SK-N-SH treated with all-trans-retinoic acid at 6 μM for 48 hours (cell line): Measurements from ENCODE around the gene ETV1.

Source experiments
- ATAC-seq: fragments of 200-7000 bp; cut with Tn5 transposase; 3 replicates; pipeline ENCODE4 v1.9.1; 2020; ENCODE audit warnings: mild to moderate bottlenecking, moderate library complexity
- ARNTL ChIP-seq: fragments of 450-650 bp; formaldehyde crosslinking; IDR thresholded peaks from 2 replicates; pipeline ENCODE4 v1.5.0; 2020; ENCODE audit warnings: low read depth, mild to moderate bottlenecking, moderate library complexity, borderline replicate concordance
- BACH2 ChIP-seq: fragments of 250-450 bp; sonication (Bioruptor Pico); IDR thresholded peaks from 2 replicates; pipeline ENCODE4 v1.9.0; 2021; ENCODE audit warnings: mild to moderate bottlenecking, borderline replicate concordance
- CSDC2 ChIP-seq: fragments of 250-450 bp; sonication (Bioruptor Pico); IDR thresholded peaks from 2 replicates; pipeline ENCODE4 v1.5.0; 2020; ENCODE audit warnings: mild to moderate bottlenecking, moderate library complexity
- ESRRG ChIP-seq: fragments of 250-450 bp; sonication (Bioruptor Pico); IDR thresholded peaks from 2 replicates; pipeline ENCODE4 v1.6.1; 2021; ENCODE audit warnings: mild to moderate bottlenecking
- GLIS3 ChIP-seq: fragments of 250-450 bp; sonication (Bioruptor Pico); IDR thresholded peaks from 2 replicates; pipeline ENCODE4 v1.5.0; 2020; ENCODE audit warnings: mild to moderate bottlenecking, moderate library complexity
- ISL1 ChIP-seq: fragments of 250-450 bp; sonication (Bioruptor Pico); IDR thresholded peaks from 2 replicates; pipeline ENCODE4 v2.1.2; 2022; ENCODE audit warnings: mild to moderate bottlenecking, moderate library complexity
- OSR1 ChIP-seq: fragments of 250-450 bp; sonication (Bioruptor Pico); IDR thresholded peaks from 2 replicates; pipeline ENCODE4 v1.8.0; 2022; ENCODE audit warnings: moderate library complexity, mild to moderate bottlenecking, inconsistent platforms
- PATZ1 ChIP-seq: fragments of 250-450 bp; sonication (Bioruptor Pico); IDR thresholded peaks from 2 replicates; pipeline ENCODE4 v1.8.0; 2020; ENCODE audit warnings: mild to moderate bottlenecking, moderate library complexity, borderline replicate concordance
- PPARA ChIP-seq: fragments of 250-450 bp; sonication (Bioruptor Pico); IDR thresholded peaks from 2 replicates; pipeline ENCODE4 v1.5.0; 2020; ENCODE audit warnings: mild to moderate bottlenecking, borderline replicate concordance
- RARB ChIP-seq: fragments of 250-450 bp; sonication (Bioruptor Pico); IDR thresholded peaks from 2 replicates; pipeline ENCODE4 v1.8.0; 2021; ENCODE audit warnings: mild to moderate bottlenecking, moderate library complexity
- SNAI2 ChIP-seq: fragments of 250-450 bp; sonication (Bioruptor Pico); IDR thresholded peaks from 2 replicates; pipeline ENCODE4 v1.5.0; 2020; ENCODE audit warnings: mild to moderate bottlenecking, moderate library complexity
- TCF4 ChIP-seq: fragments of 250-450 bp; sonication (Bioruptor Pico); IDR thresholded peaks from 2 replicates; pipeline ENCODE4 v1.8.0; 2021; ENCODE audit warnings: mild to moderate bottlenecking, moderate library complexity, borderline replicate concordance
- TOX ChIP-seq: fragments of 250-450 bp; sonication (Bioruptor Pico); IDR thresholded peaks from 2 replicates; pipeline ENCODE4 v1.8.0; 2021; ENCODE audit warnings: mild to moderate bottlenecking, moderate library complexity, borderline replicate concordance
- ZC3H10 ChIP-seq: fragments of 250-450 bp; sonication (Bioruptor Pico); IDR thresholded peaks from 2 replicates; pipeline ENCODE4 v1.5.1; 2021; ENCODE audit warnings: mild to moderate bottlenecking, moderate library complexity
- ZFP3 ChIP-seq: fragments of 250-450 bp; sonication (Bioruptor Pico); IDR thresholded peaks from 2 replicates; pipeline ENCODE4 v1.5.0; 2020; ENCODE audit warnings: mild to moderate bottlenecking, moderate library complexity
- ZFP30 ChIP-seq: fragments of 450-650 bp; formaldehyde crosslinking; IDR thresholded peaks from 2 replicates; pipeline ENCODE4 v1.5.0; 2022; ENCODE audit warnings: mild to moderate bottlenecking, moderate library complexity
- ZNF565 ChIP-seq: fragments of 450-650 bp; formaldehyde crosslinking; conservative IDR thresholded peaks from 2 replicates; pipeline ENCODE4 v1.5.0; 2020; ENCODE audit warnings: low read depth, mild to moderate bottlenecking, moderate library complexity
- ZNF70 ChIP-seq: fragments of 450-650 bp; formaldehyde crosslinking; IDR thresholded peaks from 2 replicates; pipeline ENCODE4 v1.5.0; 2020; ENCODE audit warnings: mild to moderate bottlenecking, moderate library complexity
- TF ChIP-seq, protein P1 (sequence below): fragments of 250-450 bp; sonication (Bioruptor Pico); IDR thresholded peaks from 2 replicates; pipeline ENCODE4 v1.5.0; 2020; ENCODE audit warnings: mild to moderate bottlenecking, moderate library complexity
- TF ChIP-seq, protein P2 (sequence below): fragments of 250-450 bp; sonication (Bioruptor Pico); IDR thresholded peaks from 2 replicates; pipeline ENCODE4 v1.5.1; 2021; ENCODE audit warnings: mild to moderate bottlenecking, moderate library complexity
- TF ChIP-seq, protein P3 (sequence below): fragments of 250-450 bp; sonication (Bioruptor Pico); IDR thresholded peaks from 2 replicates; pipeline ENCODE4 v1.8.0; 2021; ENCODE audit warnings: low read depth, mild to moderate bottlenecking, moderate library complexity, borderline replicate concordance

The ETV1 gene

GRCh38 chr7:13965077-13965476 lies 24.4 kb downstream of the ETV1 start:
- no peak for TF ChIP-seq ISL1 (CRISPR knock-in tag)

DNA sequence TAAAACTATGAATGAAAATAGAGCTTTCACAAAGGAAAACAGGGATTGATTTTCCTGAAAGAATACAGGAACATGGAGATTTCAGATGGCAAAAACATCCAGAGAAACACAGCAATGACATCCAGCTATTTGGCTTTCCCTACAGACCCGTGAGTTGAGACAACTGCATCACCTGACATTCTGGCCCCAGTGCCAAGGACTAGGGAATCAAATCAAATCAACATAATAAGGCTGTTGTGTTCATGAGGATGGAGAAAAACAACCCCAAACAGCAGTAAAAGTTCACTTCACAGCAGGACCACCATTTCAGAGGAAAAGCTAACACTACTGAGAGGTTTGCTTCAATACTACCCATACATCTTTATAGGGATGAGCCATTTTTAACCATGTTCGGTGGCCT lies 25.5 kb downstream of the ETV1 start:
- TF ChIP-seq ZC3H10 = no peak
- TF ChIP-seq SNAI2 (CRISPR knock-in tag) = no peak
- ATAC-seq = no peak

More at GRCh38 chr7:13965077-13965476, 24.4 kb downstream of the ETV1 start:
- ATAC-seq = no peak

GRCh38 chr7:13955494-13955893 lies 34.0 kb downstream of the ETV1 start:
- no peak for TF ChIP-seq ZNF70 (CRISPR knock-in tag)
- TF ChIP-seq CSDC2 = no peak
- TF ChIP-seq PATZ1 (CRISPR knock-in tag) = no peak
- TF ChIP-seq, protein P1, sequence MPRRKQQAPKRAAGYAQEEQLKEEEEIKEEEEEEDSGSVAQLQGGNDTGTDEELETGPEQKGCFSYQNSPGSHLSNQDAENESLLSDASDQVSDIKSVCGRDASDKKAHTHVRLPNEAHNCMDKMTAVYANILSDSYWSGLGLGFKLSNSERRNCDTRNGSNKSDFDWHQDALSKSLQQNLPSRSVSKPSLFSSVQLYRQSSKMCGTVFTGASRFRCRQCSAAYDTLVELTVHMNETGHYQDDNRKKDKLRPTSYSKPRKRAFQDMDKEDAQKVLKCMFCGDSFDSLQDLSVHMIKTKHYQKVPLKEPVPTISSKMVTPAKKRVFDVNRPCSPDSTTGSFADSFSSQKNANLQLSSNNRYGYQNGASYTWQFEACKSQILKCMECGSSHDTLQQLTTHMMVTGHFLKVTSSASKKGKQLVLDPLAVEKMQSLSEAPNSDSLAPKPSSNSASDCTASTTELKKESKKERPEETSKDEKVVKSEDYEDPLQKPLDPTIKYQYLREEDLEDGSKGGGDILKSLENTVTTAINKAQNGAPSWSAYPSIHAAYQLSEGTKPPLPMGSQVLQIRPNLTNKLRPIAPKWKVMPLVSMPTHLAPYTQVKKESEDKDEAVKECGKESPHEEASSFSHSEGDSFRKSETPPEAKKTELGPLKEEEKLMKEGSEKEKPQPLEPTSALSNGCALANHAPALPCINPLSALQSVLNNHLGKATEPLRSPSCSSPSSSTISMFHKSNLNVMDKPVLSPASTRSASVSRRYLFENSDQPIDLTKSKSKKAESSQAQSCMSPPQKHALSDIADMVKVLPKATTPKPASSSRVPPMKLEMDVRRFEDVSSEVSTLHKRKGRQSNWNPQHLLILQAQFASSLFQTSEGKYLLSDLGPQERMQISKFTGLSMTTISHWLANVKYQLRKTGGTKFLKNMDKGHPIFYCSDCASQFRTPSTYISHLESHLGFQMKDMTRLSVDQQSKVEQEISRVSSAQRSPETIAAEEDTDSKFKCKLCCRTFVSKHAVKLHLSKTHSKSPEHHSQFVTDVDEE = no peak
- no peak for TF ChIP-seq OSR1 (CRISPR knock-in tag)
- TF ChIP-seq PPARA (CRISPR knock-in tag) = no peak
- no peak for TF ChIP-seq ZNF565 (CRISPR knock-in tag)
- TF ChIP-seq, protein P2, sequence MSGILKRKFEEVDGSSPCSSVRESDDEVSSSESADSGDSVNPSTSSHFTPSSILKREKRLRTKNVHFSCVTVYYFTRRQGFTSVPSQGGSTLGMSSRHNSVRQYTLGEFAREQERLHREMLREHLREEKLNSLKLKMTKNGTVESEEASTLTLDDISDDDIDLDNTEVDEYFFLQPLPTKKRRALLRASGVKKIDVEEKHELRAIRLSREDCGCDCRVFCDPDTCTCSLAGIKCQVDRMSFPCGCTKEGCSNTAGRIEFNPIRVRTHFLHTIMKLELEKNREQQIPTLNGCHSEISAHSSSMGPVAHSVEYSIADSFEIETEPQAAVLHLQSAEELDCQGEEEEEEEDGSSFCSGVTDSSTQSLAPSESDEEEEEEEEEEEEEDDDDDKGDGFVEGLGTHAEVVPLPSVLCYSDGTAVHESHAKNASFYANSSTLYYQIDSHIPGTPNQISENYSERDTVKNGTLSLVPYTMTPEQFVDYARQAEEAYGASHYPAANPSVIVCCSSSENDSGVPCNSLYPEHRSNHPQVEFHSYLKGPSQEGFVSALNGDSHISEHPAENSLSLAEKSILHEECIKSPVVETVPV (CRISPR knock-in tag) = no peak
- TF ChIP-seq ZFP30 = no peak
- TF ChIP-seq ZFP3 (CRISPR knock-in tag) = no peak
- no peak for TF ChIP-seq TCF4 (CRISPR knock-in tag)
- no peak for TF ChIP-seq ARNTL (CRISPR knock-in tag)
- TF ChIP-seq, protein P3, sequence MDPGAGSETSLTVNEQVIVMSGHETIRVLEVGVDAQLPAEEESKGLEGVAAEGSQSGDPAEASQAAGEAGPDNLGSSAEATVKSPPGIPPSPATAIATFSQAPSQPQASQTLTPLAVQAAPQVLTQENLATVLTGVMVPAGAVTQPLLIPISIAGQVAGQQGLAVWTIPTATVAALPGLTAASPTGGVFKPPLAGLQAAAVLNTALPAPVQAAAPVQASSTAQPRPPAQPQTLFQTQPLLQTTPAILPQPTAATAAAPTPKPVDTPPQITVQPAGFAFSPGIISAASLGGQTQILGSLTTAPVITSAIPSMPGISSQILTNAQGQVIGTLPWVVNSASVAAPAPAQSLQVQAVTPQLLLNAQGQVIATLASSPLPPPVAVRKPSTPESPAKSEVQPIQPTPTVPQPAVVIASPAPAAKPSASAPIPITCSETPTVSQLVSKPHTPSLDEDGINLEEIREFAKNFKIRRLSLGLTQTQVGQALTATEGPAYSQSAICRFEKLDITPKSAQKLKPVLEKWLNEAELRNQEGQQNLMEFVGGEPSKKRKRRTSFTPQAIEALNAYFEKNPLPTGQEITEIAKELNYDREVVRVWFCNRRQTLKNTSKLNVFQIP = no peak
- TF ChIP-seq BACH2 (CRISPR knock-in tag) = no peak
- TF ChIP-seq TOX (CRISPR knock-in tag) = no peak
- TF ChIP-seq ESRRG (CRISPR knock-in tag) = no peak
- no peak for TF ChIP-seq GLIS3 (CRISPR knock-in tag)
- ATAC-seq = no peak

GRCh38 chr7:13953368-13953767 lies 36.1 kb downstream of the ETV1 start:
- no peak for ATAC-seq
- TF ChIP-seq OSR1 (CRISPR knock-in tag) = no peak
- TF ChIP-seq TCF4 (CRISPR knock-in tag) = no peak
- no peak for TF ChIP-seq SNAI2 (CRISPR knock-in tag)
- TF ChIP-seq RARB (CRISPR knock-in tag) = no peak
- TF ChIP-seq, protein P1 = no peak
- no peak for TF ChIP-seq PATZ1 (CRISPR knock-in tag)
- TF ChIP-seq ESRRG (CRISPR knock-in tag) = no peak
- no peak for TF ChIP-seq ZC3H10
- TF ChIP-seq, protein P2 (CRISPR knock-in tag) = no peak
- TF ChIP-seq CSDC2 = no peak
